Body of pancreas (tissue), 4 donors: ENCODE results near the gene TBC1D16. TPM values are rescaled to one million over a fixed set of nuclear protein-coding genes. Genes with fewer than 3 reads are reported as not detected.
A peak's percentile ranks its signal among the peaks of the same experiment; 100 is the strongest.
"Not testable (repeated sequence)": the region's sequence is repeated elsewhere in the genome, so short reads cannot be mapped to it uniquely, and the experiment has no call there.

Source experiments
- ATAC-seq: fragments of 150-250 bp; one replicate; pipeline ENCODE4 v1.9.1; 2016
- DNase-seq, 4 donors: peaks; one replicate each; pipeline ENCODE4 v3.0.0-alpha.2; 2019
- H3K27ac ChIP-seq, 4 donors: fragments of 200-600 bp; sonication (generic); 1 replicate in 3 of 4; 2 replicates in 1 of 4; pipeline versions ENCODE4 v1.5.1 to v1.6.1; 2016 to 2019; ENCODE audit warnings: mild to moderate bottlenecking in 1 of 4, mixed read lengths in 1 of 4, moderate library complexity in 1 of 4
- H3K27me3 ChIP-seq, 2 donors: fragments of 200-600 bp; sonication (generic); one replicate each; pipeline ENCODE4 v1.6.0; 2016; ENCODE audit warnings: mild to moderate bottlenecking in 1 of 2
- H3K36me3 ChIP-seq, 2 donors: fragments of 200-600 bp; sonication (generic); replicated peaks in 1 of 2; 2 replicates each; pipeline ENCODE4 v1.5.1; 2016; ENCODE audit warnings: low read depth in 2 of 2; ENCODE audit not compliant: insufficient read depth in 1 of 2
- H3K4me1 ChIP-seq: fragments of 200-600 bp; sonication (generic); one replicate; pipeline ENCODE4 v1.6.0; 2016
- H3K4me3 ChIP-seq, 2 donors: fragments of 200-600 bp; sonication (generic); 1 replicate in 1 of 2; 2 replicates in 1 of 2; pipeline ENCODE4 v1.5.1; 2016 to 2019
- H3K9me3 ChIP-seq, 3 donors: fragments of 200-600 bp; sonication (generic); 1 replicate in 2 of 3; 2 replicates in 1 of 3; pipeline ENCODE4 v1.5.1; 2016
- CTCF ChIP-seq, 7 experiments: fragments of 450-650 bp in 4 of 7; fragments of 200-600 bp in 3 of 7; sonication (generic) in 3 of 7; IDR thresholded peaks; one replicate each; pipeline ENCODE4 v1.5.1; 2016 to 2019; ENCODE audit warnings: antibody characterized with exemption in 7 of 7
- POLR2A ChIP-seq, 3 donors: fragments of 450-650 bp; IDR thresholded peaks; one replicate each; pipeline ENCODE4 v1.6.1; 2016; ENCODE audit warnings: antibody characterized with exemption in 3 of 3, mild to moderate bottlenecking in 2 of 3
- WGBS, 2 donors: methylation state at CpG; one replicate each; pipeline ENCODE4 v1.1.5; 2017; 5-methylcytosine and 5-hydroxymethylcytosine counted together
- intact Hi-C: fragments of 100-400 bp; cut with DNase I; formaldehyde crosslinking; loops from one replicate; pipeline ENCODE4 v1.15.1; 2023
- total RNA-seq, 2 donors: library from RNA; depleted of rRNA; stranded (reverse); fragments of >200 nt; gene quantifications; one replicate each; pipeline ENCODE4 v1.1.0, GENCODE V29; 2016

TBC1D16 gene
- total RNA-seq, 2 donors from 2014 or later = 21.0 to 37.2 TPM

GRCh38 chr17:80047176-80047575 lies 11.5 kb upstream of the TBC1D16 start:
- intact Hi-C loops = no loop called here
- Histone ChIP-seq H3K4me3 (no peak overlapping the region), H3K9me3 (no peaks in the 10 kb centered on the region), H3K27ac (no peak overlapping the region), H3K36me3 (no peaks in the 10 kb centered on the region), H3K4me1 (peaks cover 13% of the 10 kb centered on the region), H3K27me3 (no peaks in the 10 kb centered on the region)
- DNase-seq (no peak), ATAC-seq (no peak)
- no peak for TF ChIP-seq POLR2A (IDR thresholded peaks at IDR 0.05)
- TF ChIP-seq CTCF (IDR thresholded peaks at IDR 0.05) = no peak
- 84 to 90% methylated on average over 11 of the region's 11 CpGs for WGBS, 2 donors

GRCh38 chr17:80046709-80047108 lies 11.0 kb upstream of the TBC1D16 start:
- ATAC-seq, H3K27me3 ChIP-seq, H3K27ac ChIP-seq, intact Hi-C loops, H3K36me3 ChIP-seq, H3K4me3 ChIP-seq, H3K9me3 ChIP-seq, DNase-seq: not testable (repeated sequence)
- 84 to 87% methylated on average over 10 of the region's 10 CpGs for WGBS, 2 donors
- peaks cover 13% of the 10 kb centered on the region for H3K4me1 ChIP-seq

GRCh38 chr17:80045703-80046102 lies 10.0 kb upstream of the TBC1D16 start:
- ATAC-seq (peak; percentile 79), DNase-seq (peak; percentile 55 to 71 (median 62))
- no peaks in the 10 kb centered on the region for H3K36me3 ChIP-seq
- peaks cover 13% of the 10 kb centered on the region for H3K4me1 ChIP-seq
- WGBS, 2 donors = 13 to 17% methylated on average over 4 of the region's 4 CpGs
- intact Hi-C loops = no loop called here
- no peak for TF ChIP-seq POLR2A (IDR thresholded peaks at IDR 0.05)
- TF ChIP-seq CTCF (IDR thresholded peaks at IDR 0.05) = no peak
- H3K27ac ChIP-seq = no peak overlapping the region
- H3K4me3 ChIP-seq = no peak overlapping the region
- no peaks in the 10 kb centered on the region for H3K27me3 ChIP-seq
- no peaks in the 10 kb centered on the region for H3K9me3 ChIP-seq

GRCh38 chr17:80043963-80044362 lies 8.3 kb upstream of the TBC1D16 start:
- no peaks in the 10 kb centered on the region for H3K9me3 ChIP-seq
- H3K36me3 ChIP-seq = no peaks in the 10 kb centered on the region
- H3K27ac ChIP-seq = no peak overlapping the region
- DNase-seq (no peak), ATAC-seq (no peak)
- 90 to 92% methylated on average over 6 of the region's 6 CpGs for WGBS, 2 donors
- TF ChIP-seq CTCF (IDR thresholded peaks at IDR 0.05) = no peak
- TF ChIP-seq POLR2A (IDR thresholded peaks at IDR 0.05) = no peak
- H3K27me3 ChIP-seq = no peaks in the 10 kb centered on the region
- H3K4me3 ChIP-seq = no peak overlapping the region
- intact Hi-C loops = no loop called here
- peaks cover 13% of the 10 kb centered on the region for H3K4me1 ChIP-seq

- Histone ChIP-seq H3K36me3 (no peaks in the 10 kb centered on the region), H3K27ac (peak overlapping the region; percentile 86 to 97 (median 94)), H3K4me3 (peak overlapping the region; percentile 45 to 93), H3K9me3 (no peaks in the 10 kb centered on the region), H3K27me3 (no peaks in the 10 kb centered on the region), H3K4me1 (peaks cover 23% of the 10 kb centered on the region)
- intact Hi-C loops = no loop called here
- TF ChIP-seq CTCF (IDR thresholded peaks at IDR 0.05) (no peak), POLR2A (IDR thresholded peaks at IDR 0.05) (no peak)
- DNase-seq (peak in 2 of 4 donors; percentile 44 to 55), ATAC-seq (peak; percentile 28)
- 1 to 3% methylated on average over 32 to 51 of the region's 52 CpGs for WGBS, 2 donors
These were observed 1.2 kb upstream of the TBC1D16 start for GRCh38 chr17:80036715-80037477.
